ENCODE data around the gene FAM47C.

DNA sequence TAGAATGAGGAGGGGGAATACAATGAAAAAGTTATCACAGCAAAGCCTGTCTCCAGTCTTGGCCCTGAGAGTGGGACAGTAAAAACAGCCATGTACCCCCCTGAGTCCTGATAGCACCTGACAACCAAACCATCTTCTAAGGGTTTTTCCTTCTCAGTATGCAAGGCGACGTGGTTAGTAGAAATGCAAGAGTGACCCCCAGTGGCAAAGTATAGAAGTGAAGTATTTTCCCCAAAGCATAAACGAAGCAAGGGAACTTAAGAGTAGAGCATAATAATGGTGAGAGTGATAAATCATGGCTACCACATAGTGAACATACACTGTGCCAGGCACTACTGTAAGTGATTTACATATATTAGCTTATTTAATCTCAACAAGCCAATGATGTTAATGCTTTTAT lies 52.8 kb downstream of the FAM47C start:
- TF ChIP-seq, protein P1, sequence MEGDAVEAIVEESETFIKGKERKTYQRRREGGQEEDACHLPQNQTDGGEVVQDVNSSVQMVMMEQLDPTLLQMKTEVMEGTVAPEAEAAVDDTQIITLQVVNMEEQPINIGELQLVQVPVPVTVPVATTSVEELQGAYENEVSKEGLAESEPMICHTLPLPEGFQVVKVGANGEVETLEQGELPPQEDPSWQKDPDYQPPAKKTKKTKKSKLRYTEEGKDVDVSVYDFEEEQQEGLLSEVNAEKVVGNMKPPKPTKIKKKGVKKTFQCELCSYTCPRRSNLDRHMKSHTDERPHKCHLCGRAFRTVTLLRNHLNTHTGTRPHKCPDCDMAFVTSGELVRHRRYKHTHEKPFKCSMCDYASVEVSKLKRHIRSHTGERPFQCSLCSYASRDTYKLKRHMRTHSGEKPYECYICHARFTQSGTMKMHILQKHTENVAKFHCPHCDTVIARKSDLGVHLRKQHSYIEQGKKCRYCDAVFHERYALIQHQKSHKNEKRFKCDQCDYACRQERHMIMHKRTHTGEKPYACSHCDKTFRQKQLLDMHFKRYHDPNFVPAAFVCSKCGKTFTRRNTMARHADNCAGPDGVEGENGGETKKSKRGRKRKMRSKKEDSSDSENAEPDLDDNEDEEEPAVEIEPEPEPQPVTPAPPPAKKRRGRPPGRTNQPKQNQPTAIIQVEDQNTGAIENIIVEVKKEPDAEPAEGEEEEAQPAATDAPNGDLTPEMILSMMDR (IDR thresholded peaks at IDR 0.05 in 2 of 3, conservative IDR thresholded peaks at IDR 0.05 in 1 of 3; ENCODE audit: borderline replicate concordance in 1 of 3, insufficient read depth in 1 of 3, low read depth in 2 of 3, low read length in 2 of 3) = peak; percentile 18 to 56 (median 54); a peak in 5 of 6 replicates
- TF ChIP-seq MAX (IDR thresholded peaks at IDR 0.05) = no peak
- TF ChIP-seq, protein P2, sequence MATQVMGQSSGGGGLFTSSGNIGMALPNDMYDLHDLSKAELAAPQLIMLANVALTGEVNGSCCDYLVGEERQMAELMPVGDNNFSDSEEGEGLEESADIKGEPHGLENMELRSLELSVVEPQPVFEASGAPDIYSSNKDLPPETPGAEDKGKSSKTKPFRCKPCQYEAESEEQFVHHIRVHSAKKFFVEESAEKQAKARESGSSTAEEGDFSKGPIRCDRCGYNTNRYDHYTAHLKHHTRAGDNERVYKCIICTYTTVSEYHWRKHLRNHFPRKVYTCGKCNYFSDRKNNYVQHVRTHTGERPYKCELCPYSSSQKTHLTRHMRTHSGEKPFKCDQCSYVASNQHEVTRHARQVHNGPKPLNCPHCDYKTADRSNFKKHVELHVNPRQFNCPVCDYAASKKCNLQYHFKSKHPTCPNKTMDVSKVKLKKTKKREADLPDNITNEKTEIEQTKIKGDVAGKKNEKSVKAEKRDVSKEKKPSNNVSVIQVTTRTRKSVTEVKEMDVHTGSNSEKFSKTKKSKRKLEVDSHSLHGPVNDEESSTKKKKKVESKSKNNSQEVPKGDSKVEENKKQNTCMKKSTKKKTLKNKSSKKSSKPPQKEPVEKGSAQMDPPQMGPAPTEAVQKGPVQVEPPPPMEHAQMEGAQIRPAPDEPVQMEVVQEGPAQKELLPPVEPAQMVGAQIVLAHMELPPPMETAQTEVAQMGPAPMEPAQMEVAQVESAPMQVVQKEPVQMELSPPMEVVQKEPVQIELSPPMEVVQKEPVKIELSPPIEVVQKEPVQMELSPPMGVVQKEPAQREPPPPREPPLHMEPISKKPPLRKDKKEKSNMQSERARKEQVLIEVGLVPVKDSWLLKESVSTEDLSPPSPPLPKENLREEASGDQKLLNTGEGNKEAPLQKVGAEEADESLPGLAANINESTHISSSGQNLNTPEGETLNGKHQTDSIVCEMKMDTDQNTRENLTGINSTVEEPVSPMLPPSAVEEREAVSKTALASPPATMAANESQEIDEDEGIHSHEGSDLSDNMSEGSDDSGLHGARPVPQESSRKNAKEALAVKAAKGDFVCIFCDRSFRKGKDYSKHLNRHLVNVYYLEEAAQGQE (IDR thresholded peaks at IDR 0.05; ENCODE audit: low read depth) = no peak
- TF ChIP-seq ELF1 (IDR thresholded peaks at IDR 0.05; ENCODE audit: borderline replicate concordance, low read depth) = no peak
- no peak for TF ChIP-seq TCF7L2 (IDR thresholded peaks at IDR 0.05; ENCODE audit: borderline replicate concordance, extremely low read depth, insufficient read depth, insufficient read length)
- no peak for TF ChIP-seq SP1 (IDR thresholded peaks at IDR 0.05; ENCODE audit: low read depth)
- no peak for TF ChIP-seq POLR2A (IDR thresholded peaks at IDR 0.05; ENCODE audit: borderline replicate concordance, extremely low read depth, insufficient read depth, insufficient read length)
- TF ChIP-seq YY1 (IDR thresholded peaks at IDR 0.05; ENCODE audit: extremely low read depth, insufficient replicate concordance, low read depth, low read length) = no peak
- no peak for TF ChIP-seq SRF (IDR thresholded peaks at IDR 0.05; ENCODE audit: low read depth)
